Measurements from ENCODE around the gene EVC2. TPM values are rescaled to one million over a fixed set of nuclear protein-coding genes. Genes with fewer than 3 reads are reported as not detected.

EVC2 gene
- total and polyA plus RNA-seq, 2 of the 13 experiments (the other 11 are each of a cell fraction or from before 2014, with no cell fraction given): not detected

DNA sequence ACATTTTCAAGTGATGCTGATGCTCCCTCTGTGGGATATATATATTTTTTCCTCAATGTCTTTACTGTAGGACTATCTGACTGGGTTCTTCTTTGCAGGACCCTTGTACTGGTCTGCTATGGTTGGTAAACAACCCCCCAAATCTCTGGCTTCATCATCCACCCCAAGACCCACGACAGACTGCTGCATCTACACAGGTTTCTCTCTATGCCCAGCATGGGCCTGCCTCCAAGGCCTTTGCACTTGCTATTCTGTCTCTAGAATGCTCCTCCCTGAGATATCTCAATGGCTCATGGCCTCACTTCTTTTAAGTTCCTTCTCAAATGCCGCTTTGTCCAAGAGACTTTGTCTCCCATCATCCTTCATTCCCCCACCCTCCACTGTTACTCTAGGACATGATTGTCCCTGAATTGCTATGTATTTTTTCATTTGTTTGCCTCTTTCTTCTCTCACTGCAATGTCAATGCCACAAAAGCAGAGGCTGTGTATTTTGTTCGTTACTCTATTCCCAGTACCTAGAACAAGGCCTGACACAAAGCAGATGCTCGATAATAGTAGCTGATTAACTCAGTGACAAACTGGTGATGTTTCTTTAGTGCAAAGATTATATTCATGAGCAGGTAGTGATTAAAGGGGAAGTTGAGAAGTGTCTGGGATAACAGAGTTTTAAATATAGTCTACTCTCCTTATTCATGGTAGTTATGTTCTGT lies 9.2 kb upstream of the EVC2 start (continued):
- TF ChIP-seq, protein P1, sequence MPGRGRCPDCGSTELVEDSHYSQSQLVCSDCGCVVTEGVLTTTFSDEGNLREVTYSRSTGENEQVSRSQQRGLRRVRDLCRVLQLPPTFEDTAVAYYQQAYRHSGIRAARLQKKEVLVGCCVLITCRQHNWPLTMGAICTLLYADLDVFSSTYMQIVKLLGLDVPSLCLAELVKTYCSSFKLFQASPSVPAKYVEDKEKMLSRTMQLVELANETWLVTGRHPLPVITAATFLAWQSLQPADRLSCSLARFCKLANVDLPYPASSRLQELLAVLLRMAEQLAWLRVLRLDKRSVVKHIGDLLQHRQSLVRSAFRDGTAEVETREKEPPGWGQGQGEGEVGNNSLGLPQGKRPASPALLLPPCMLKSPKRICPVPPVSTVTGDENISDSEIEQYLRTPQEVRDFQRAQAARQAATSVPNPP (CRISPR knock-in tag; IDR thresholded peaks at IDR 0.05): no peak
- TF ChIP-seq EHMT2 (IDR thresholded peaks at IDR 0.05; ENCODE audit: borderline replicate concordance, low read depth, low read length): no peak
- TF ChIP-seq CAMTA2 (CRISPR knock-in tag; IDR thresholded peaks at IDR 0.05; ENCODE audit: borderline replicate concordance): no peak
- no peak for TF ChIP-seq ZNF225 (CRISPR knock-in tag; IDR thresholded peaks at IDR 0.05)
- no peak for TF ChIP-seq ZMAT3 (CRISPR knock-in tag; conservative IDR thresholded peaks at IDR 0.05)
- TF ChIP-seq, protein P2, sequence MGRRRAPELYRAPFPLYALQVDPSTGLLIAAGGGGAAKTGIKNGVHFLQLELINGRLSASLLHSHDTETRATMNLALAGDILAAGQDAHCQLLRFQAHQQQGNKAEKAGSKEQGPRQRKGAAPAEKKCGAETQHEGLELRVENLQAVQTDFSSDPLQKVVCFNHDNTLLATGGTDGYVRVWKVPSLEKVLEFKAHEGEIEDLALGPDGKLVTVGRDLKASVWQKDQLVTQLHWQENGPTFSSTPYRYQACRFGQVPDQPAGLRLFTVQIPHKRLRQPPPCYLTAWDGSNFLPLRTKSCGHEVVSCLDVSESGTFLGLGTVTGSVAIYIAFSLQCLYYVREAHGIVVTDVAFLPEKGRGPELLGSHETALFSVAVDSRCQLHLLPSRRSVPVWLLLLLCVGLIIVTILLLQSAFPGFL (CRISPR knock-in tag; IDR thresholded peaks at IDR 0.05): no peak
- TF ChIP-seq, protein P3, sequence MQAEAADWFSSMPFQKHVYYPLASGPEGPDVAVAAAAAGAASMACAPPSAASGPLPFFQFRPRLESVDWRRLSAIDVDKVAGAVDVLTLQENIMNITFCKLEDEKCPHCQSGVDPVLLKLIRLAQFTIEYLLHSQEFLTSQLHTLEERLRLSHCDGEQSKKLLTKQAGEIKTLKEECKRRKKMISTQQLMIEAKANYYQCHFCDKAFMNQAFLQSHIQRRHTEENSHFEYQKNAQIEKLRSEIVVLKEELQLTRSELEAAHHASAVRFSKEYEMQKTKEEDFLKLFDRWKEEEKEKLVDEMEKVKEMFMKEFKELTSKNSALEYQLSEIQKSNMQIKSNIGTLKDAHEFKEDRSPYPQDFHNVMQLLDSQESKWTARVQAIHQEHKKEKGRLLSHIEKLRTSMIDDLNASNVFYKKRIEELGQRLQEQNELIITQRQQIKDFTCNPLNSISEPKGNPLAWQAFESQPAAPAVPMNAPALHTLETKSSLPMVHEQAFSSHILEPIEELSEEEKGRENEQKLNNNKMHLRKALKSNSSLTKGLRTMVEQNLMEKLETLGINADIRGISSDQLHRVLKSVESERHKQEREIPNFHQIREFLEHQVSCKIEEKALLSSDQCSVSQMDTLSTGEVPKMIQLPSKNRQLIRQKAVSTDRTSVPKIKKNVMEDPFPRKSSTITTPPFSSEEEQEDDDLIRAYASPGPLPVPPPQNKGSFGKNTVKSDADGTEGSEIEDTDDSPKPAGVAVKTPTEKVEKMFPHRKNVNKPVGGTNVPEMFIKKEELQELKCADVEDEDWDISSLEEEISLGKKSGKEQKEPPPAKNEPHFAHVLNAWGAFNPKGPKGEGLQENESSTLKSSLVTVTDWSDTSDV (CRISPR knock-in tag; IDR thresholded peaks at IDR 0.05): no peak
- no peak for TF ChIP-seq ZNF263 (CRISPR knock-in tag; IDR thresholded peaks at IDR 0.05)
- TF ChIP-seq, protein P4, sequence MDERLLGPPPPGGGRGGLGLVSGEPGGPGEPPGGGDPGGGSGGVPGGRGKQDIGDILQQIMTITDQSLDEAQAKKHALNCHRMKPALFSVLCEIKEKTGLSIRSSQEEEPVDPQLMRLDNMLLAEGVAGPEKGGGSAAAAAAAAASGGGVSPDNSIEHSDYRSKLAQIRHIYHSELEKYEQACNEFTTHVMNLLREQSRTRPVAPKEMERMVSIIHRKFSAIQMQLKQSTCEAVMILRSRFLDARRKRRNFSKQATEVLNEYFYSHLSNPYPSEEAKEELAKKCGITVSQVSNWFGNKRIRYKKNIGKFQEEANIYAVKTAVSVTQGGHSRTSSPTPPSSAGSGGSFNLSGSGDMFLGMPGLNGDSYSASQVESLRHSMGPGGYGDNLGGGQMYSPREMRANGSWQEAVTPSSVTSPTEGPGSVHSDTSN (CRISPR knock-in tag; IDR thresholded peaks at IDR 0.05): no peak
- TF ChIP-seq, protein P5, sequence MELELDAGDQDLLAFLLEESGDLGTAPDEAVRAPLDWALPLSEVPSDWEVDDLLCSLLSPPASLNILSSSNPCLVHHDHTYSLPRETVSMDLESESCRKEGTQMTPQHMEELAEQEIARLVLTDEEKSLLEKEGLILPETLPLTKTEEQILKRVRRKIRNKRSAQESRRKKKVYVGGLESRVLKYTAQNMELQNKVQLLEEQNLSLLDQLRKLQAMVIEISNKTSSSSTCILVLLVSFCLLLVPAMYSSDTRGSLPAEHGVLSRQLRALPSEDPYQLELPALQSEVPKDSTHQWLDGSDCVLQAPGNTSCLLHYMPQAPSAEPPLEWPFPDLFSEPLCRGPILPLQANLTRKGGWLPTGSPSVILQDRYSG (CRISPR knock-in tag; IDR thresholded peaks at IDR 0.05): no peak
- no peak for TF ChIP-seq ZNF337 (CRISPR knock-in tag; IDR thresholded peaks at IDR 0.05; ENCODE audit: borderline replicate concordance, low read depth)
- TF ChIP-seq, protein P6, sequence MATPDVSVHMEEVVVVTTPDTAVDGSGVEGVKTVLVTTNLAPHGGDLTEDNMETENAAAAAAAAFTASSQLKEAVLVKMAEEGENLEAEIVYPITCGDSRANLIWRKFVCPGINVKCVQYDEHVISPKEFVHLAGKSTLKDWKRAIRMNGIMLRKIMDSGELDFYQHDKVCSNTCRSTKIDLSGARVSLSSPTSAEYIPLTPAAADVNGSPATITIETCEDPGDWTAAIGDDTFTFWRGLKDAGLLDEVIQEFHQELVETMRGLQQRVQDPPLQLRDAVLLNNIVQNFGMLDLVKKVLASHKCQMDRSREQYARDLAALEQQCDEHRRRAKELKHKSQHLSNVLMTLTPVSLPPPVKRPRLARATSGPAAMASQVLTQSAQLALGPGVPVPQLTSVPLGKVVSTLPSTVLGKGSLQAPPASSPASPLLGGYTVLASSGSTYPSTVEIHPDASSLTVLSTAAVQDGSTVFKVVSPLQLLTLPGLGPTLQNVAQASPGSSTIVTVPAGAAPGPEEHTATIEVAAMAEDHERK (CRISPR knock-in tag; IDR thresholded peaks at IDR 0.05; ENCODE audit: low read depth): no peak
- TF ChIP-seq ZNF678 (CRISPR knock-in tag; IDR thresholded peaks at IDR 0.05): no peak
- TF ChIP-seq NFIB (CRISPR knock-in tag; IDR thresholded peaks at IDR 0.05; ENCODE audit: borderline replicate concordance): no peak
- TF ChIP-seq BCL6 (CRISPR knock-in tag; IDR thresholded peaks at IDR 0.05): peak; percentile 17; the same call in 1 of the 2 replicates
- TF ChIP-seq SYNCRIP (IDR thresholded peaks at IDR 0.05; ENCODE audit: insufficient read depth, low read depth, low read length): no peak
